Ascending aorta (tissue), 2 donors: ENCODE results near the gene NDUFA7. TPM values are rescaled to one million over a fixed set of nuclear protein-coding genes. Genes with fewer than 3 reads are reported as not detected.
A peak's percentile ranks its signal among the peaks of the same experiment; 100 is the strongest.
"Not testable (repeated sequence)": the region's sequence is repeated elsewhere in the genome, so short reads cannot be mapped to it uniquely, and the experiment has no call there.

Experiments used
- DNase-seq, 2 donors: peaks; one replicate each; pipeline ENCODE4 v3.0.0-alpha.2; 2019; ENCODE audit warnings: low spot score in 2 of 2
- H3K27ac ChIP-seq, 2 donors: fragments of 200-600 bp; sonication (generic); one replicate each; pipeline ENCODE4 v1.5.1; 2016 to 2017; ENCODE audit warnings: mild to moderate bottlenecking in 1 of 2
- H3K27me3 ChIP-seq: fragments of 200-600 bp; sonication (generic); one replicate; pipeline ENCODE4 v1.5.1; 2017
- H3K36me3 ChIP-seq, 2 donors: fragments of 200-600 bp; sonication (generic); one replicate each; pipeline ENCODE4 v1.5.1; 2016
- H3K4me1 ChIP-seq, 2 donors: fragments of 200-600 bp; sonication (generic); one replicate each; pipeline ENCODE4 v1.5.1; 2016 to 2017; ENCODE audit warnings: mild to moderate bottlenecking in 1 of 2
- H3K4me3 ChIP-seq, 2 donors: fragments of 200-600 bp; sonication (generic); one replicate each; pipeline ENCODE4 v1.5.1; 2016 to 2017; ENCODE audit warnings: mild to moderate bottlenecking in 1 of 2
- H3K9me3 ChIP-seq, 2 donors: fragments of 200-600 bp; sonication (generic); one replicate each; pipeline ENCODE4 v1.5.1; 2016
- CTCF ChIP-seq, 3 experiments: fragments of 200-600 bp in 2 of 3; fragments of 450-650 bp in 1 of 3; sonication (generic) in 2 of 3; IDR thresholded peaks; one replicate each; pipeline ENCODE4 v1.5.1; 2016 to 2019; ENCODE audit warnings: antibody characterized with exemption in 3 of 3, mild to moderate bottlenecking in 1 of 3, moderate library complexity in 1 of 3
- intact Hi-C: fragments of 100-400 bp; cut with DNase I; formaldehyde crosslinking; loops from one replicate; pipeline ENCODE4 v1.15.1; 2023
- total RNA-seq: library from RNA; depleted of rRNA; stranded (reverse); fragments of >200 nt; gene quantifications from one replicate; pipeline ENCODE4 v1.1.0, GENCODE V29; 2016

The NDUFA7 gene
- total RNA-seq, 1 donor from 2014 or later, result 11.8 TPM

DNA sequence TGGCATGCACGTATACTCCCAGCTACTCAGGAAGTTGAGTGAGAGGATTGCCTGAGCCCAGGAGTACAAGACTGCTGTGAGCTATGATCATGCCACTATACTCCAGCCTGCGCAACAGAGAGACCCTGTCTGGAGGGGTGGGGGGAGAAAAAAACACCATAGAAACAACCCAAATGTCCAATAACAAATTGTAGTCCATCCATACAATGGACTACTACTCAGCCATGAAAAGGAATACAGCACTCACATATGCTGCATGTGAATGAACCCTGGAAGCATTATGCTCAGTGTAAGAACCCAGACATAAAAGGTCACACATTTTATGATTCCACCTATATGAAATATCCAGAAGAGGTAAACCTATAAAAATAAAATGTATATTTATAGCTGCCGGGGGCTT, 55.3 kb downstream of the NDUFA7 start:
- no peak overlapping the region for H3K27ac ChIP-seq
- no peaks in the 10 kb centered on the region for H3K9me3 ChIP-seq
- no peak for DNase-seq
- peaks cover 0 to 9% of the 10 kb centered on the region in 2 donors for H3K36me3 ChIP-seq
- peaks cover 0 to 3% of the 10 kb centered on the region in 2 donors for H3K4me1 ChIP-seq
- no peaks in the 10 kb centered on the region for H3K27me3 ChIP-seq
- no peak overlapping the region for H3K4me3 ChIP-seq
- intact Hi-C loops, result no loop called here
- no peak for TF ChIP-seq CTCF (IDR thresholded peaks at IDR 0.05)

DNA sequence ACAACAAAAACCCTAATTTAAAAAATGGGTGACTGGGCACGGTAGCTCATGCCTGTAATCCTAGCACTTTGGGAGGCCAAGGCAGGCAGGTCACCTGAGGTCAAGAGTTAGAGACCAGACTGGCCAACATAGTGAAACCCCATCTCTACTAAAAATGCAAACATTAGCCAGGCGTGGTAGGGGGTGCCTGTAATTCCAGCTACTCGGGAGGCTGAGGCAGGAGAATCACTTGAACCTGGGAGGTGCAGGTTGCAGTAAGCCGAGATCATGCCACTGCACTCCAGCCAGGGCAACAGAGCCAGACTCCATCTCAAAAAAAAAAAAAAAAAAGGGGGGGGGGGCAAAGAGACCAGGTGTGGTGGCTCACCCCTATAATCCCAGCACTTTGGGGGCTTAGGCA, 56.9 kb downstream of the NDUFA7 start:
- H3K36me3 ChIP-seq, H3K27ac ChIP-seq, H3K4me3 ChIP-seq, intact Hi-C loops, H3K27me3 ChIP-seq, H3K4me1 ChIP-seq, DNase-seq, H3K9me3 ChIP-seq: not testable (repeated sequence)

- peak in 1 of 2 donors; percentile 53 for DNase-seq
- Histone ChIP-seq H3K4me1 (no peaks in the 10 kb centered on the region), H3K36me3 (peaks cover under 1 to 14% of the 10 kb centered on the region in 2 donors), H3K9me3 (no peaks in the 10 kb centered on the region), H3K27me3 (no peaks in the 10 kb centered on the region), H3K4me3 (no peak overlapping the region), H3K27ac (no peak overlapping the region)
- no peak for TF ChIP-seq CTCF (IDR thresholded peaks at IDR 0.05)
- intact Hi-C loops, result no loop called here
These were observed 58.7 kb downstream of the NDUFA7 start for GRCh38 chr19:8262431-8262830.

GRCh38 chr19:8261881-8262280, 59.3 kb downstream of the NDUFA7 start:
- TF ChIP-seq CTCF (IDR thresholded peaks at IDR 0.05), result no peak
- H3K9me3 ChIP-seq, result no peaks in the 10 kb centered on the region
- H3K4me1 ChIP-seq, result no peaks in the 10 kb centered on the region
- no peak overlapping the region for H3K4me3 ChIP-seq
- H3K27me3 ChIP-seq, result no peaks in the 10 kb centered on the region
- intact Hi-C loops, result no loop called here
- DNase-seq, result peak in 1 of 2 donors; percentile 59
- H3K36me3 ChIP-seq, result peaks cover 6 to 19% of the 10 kb centered on the region in 2 donors
- no peak overlapping the region for H3K27ac ChIP-seq

DNA sequence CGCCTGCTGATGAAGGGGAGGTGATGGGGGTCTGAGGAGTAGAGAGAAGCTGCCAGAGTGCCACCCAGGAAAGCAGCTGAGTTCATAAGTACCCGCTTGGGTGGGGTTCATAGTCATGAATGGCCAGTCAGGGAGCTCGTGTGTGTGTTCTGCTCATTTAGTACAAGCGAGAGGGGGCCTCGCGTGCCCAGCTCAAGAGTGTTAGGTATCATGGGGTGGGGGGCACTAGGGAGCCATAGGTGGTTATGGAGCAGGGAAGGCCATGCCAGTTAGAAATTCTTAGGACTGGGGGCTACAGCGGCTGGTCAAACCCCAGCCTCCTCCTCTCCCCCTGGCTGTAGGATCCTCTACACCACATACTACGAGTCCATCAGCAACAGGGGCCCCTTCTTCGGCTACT, 59.8 kb downstream of the NDUFA7 start:
- Histone ChIP-seq H3K4me1 (no peaks in the 10 kb centered on the region), H3K27me3 (no peaks in the 10 kb centered on the region), H3K9me3 (no peaks in the 10 kb centered on the region), H3K27ac (no peak overlapping the region), H3K36me3 (peaks cover 10 to 25% of the 10 kb centered on the region in 2 donors), H3K4me3 (no peak overlapping the region)
- no peak for TF ChIP-seq CTCF (IDR thresholded peaks at IDR 0.05)
- intact Hi-C loops, result no loop called here
- DNase-seq, result peak in 1 of 2 donors; percentile 45

Other genes with a start within 250 kb of the NDUFA7 start
- not detected for gene FBN3, start 171.8 kb downstream of the NDUFA7 start, total RNA-seq
- gene CERS4, start 112.0 kb downstream of the NDUFA7 start, total RNA-seq, result 20.2 TPM
- gene CD320, start 13.0 kb downstream of the NDUFA7 start, total RNA-seq, result 263 TPM
- 393 TPM for gene RPS28, start 121 bp upstream of the NDUFA7 start, total RNA-seq
- 47.4 TPM for gene KANK3, start 21.9 kb upstream of the NDUFA7 start, total RNA-seq
- 161 TPM for gene ANGPTL4, start 42.8 kb upstream of the NDUFA7 start, total RNA-seq
- 70.8 TPM for gene RAB11B, start 69.0 kb upstream of the NDUFA7 start, total RNA-seq
- 151 TPM for gene MARCHF2, start 91.9 kb upstream of the NDUFA7 start, total RNA-seq
- gene HNRNPM, start 123.6 kb upstream of the NDUFA7 start, total RNA-seq, result 198 TPM
- gene PRAM1, start 181.3 kb upstream of the NDUFA7 start, total RNA-seq, result not detected
- 189 TPM for gene ZNF414, start 192.8 kb upstream of the NDUFA7 start, total RNA-seq